ENCODE data around the gene NEO1.

NEO1 gene

DNA sequence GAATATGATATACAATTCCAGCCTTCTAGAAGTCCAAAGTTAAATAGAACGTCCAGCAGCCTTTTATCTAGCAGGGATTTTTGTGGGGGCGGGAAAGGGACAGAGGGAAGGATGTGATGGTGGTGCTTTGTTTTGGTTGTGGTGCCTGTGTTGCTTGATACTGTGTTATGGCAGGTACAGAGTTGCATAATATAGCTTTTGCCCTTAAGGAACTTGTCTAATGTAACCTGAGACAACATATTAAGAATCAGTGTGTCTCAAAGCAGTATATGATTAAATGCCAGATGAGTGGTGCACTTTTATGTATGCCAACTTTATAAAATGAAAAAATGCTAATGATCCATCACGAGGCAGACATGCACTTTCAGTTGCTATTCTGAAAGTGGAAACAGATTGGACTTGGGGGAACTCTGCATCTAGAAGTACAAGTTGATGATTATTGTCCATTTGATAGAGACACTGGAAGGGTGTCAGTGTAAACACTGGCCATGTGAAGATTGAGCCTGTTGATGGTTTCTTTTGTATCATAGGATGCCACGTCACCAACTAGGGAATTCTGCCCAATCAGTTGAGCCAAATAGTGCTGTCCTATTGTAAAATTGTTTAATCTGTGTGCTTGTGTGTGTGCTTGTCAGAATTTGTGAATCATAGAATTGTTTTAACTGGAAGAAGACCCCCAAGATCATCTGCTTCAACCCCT, 23.0 kb downstream of the NEO1 start:
- DNase-seq: no peak

DNA sequence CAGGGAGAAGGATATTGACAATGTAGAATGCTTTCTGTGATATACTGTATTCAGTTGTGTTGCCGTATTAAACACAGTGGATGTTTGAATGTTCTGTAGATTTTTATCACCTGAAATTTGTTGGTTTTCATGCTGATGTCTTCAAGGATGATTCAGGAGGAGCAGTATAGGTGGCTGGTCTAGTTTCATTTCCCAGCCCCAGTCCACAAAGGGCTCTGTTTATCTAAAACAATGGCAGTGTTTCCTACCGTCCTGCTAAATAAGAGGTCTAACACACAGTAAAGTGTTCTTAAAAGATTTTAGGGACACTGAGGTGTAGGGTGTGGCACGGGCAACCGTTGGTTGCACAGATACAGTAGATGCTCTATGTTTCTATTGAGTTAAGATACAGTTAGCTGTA, 26.0 kb downstream of the NEO1 start:
- DNase-seq: no peak

DNA sequence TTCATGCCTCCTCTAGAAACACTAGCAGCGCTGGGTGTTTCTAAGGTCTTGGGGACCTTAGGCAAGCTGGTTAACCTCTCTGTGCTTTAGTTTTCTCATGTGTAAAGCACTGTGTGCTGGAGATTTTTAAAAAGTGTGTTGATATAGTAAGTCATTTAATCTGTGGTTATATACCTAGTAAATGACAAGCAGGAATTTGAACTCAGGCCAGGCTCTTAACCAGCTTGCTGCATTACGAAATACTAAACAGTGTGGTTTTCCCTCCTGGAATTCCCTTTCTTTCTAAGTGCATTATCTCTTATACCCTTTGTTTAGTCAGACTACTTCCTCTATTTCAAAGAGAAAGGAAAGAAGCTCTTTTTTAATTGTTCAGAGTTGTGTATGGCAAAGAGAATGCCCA, 26.5 kb downstream of the NEO1 start:
- DNase-seq: peak in 1 of 2 experiments; percentile 46

DNA sequence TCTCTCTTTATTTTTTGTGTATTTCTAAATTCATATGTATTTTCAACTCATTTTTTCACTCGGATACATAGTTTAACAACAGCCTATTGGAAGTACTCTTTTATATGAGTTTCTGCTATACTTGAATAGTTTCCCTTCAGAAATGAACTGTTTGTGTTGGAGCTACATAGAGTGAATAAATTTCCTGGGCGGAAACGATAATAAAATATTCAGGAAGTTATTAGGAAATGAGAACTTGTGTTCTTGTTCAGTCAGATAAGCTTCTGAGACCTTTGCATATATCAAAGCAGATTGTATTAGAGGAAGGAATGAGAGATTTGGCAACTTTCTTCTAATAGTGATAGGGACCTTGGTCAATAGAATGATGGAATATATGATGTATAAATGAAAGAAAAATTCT, 27.3 kb downstream of the NEO1 start:
- DNase-seq: no peak

DNA sequence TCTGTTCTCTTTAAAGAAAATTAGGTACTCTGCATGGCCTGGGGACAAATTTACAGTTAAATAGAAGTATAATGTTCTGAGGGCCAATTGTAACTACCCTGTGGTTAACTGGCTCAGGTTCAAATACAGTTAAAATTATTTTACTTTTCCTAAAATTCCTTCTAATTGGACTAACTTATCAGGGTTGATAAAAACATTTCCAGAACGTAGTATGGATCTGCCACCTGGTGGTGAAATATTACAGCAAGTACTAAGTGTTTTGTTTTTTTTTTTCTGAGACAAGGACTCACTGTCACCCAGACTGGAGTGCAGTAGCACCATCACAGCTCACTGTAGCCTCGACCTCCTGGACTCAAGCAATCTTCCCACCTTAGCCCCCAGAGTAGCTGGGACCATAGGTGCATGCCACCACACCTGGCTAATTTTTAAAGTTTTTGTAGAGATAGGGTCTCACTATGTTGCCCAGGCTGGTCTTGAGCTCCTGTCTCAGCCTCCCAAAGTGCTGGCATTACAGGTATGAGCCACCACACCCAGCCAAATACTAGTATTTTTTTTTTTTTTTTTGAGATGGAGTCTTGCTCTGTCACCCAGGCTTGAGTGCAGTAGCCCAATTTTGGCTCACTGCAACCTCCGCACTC, 29.2 kb downstream of the NEO1 start:
- DNase-seq: peak; percentile 6 to 70

DNA sequence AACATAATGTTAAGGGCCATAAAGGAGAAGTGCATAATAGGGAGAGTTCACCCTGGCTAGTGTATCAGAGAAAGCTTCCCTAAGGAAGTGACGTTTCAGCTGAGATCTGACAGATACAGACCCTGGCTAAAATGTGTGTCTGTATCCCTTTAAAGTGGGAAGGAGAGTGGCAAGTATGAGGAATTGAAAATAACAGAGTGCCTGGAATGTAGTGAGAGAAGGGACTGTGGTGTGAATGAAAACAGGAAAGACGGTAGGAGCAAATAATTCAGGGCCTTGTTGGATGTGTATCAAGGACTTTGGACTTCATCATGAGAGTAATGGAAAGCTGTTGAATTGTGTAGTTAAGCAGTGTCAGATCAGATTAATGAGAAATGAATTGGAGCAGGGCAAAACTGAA, 30.5 kb downstream of the NEO1 start:
- no peak for DNase-seq

DNA sequence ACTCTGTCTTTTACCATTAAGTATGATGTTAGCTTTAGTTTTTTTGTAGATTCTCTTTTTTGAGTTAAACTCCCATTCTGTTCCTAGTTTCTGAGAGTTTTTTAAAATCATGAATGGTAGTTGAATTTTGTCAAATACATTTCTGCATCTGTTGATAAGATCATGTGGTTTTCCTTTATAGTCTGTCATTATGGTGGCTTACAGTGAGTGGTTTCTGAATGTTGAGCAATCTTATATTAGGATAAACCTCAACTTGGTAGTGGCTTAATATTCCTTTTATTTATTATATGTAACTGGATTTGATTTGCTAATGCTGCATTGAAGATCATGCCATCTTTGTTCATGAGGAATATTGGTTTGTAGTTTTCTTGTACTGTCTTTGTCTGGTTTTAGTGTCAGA, 34.8 kb downstream of the NEO1 start:
- DNase-seq: no peak

DNA sequence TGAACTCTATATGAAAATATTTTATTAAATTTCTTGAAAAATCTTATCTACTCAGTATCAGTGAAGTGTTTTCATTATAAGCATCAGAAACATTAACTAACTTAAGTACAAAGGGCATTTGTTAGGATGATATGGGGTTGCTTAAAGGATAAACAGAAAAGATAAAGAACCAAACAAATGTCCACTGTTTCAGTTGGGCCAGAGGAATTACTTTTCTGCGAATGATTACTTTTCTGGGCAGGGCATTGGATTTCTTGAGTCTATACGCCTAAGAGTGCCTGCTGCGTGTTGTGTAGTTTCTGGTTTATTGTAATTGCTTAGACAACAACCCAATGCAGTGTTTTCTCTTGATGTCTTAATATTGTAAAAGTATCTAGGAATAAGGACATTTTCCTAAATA, 52.8 kb downstream of the NEO1 start:
- no peak for DNase-seq

DNA sequence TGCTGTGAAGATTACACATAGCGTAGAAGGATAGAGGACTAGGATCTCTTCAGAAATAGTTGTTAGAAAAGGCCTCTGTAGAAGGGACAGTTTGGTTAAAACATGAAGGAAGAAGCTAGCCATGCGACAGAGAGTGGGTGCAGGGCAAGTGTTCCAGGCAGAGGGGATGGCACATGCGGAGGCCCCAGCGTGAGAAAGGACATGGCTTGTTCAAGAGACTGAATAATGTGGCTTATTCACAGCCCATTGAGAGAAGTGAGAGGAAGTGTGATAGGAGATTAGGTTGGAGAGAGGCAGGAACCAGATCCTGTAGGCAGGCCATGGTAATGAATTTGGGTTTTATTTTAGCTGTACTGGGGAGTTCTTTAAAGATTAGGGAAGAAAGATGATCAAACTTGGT, 56.4 kb downstream of the NEO1 start:
- DNase-seq: no peak

DNA sequence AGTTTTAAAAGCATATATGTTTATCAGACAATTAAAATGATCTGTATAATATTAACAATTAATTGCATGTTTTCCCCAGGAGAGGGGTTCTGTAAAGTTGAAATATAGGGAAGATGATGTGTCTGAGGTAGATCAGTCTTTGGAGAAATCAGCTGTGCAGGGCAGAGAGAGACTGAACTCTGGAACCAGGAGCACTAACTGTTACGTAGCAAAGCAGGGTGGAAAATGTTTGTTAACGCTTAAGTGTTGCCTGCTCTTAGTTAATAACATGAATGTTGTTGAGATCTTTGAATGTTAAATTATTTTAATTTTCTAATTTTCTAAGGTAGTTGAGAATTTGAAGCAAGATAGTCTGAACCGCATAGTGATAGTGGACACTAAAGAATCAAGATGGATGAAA, 57.5 kb downstream of the NEO1 start:
- DNase-seq: no peak

DNA sequence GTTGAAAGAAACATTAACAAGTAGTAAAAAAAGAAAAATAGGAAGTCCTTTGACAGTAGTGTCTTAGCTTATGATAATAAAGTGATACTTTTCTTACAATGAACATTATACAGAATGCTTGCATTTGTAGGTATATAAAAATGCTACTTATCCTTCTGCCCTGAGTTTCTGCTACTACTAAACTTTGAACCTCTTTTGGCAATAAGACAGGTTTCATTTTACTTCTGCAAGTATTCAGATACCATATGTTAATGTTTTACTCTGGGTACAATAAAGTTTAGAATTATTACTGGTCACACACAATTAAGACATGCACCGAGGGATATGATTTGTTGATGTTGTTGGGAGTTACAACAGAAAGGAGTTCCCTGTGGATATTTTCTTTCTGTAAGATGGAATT, 57.9 kb downstream of the NEO1 start:
- DNase-seq: no peak

DNA sequence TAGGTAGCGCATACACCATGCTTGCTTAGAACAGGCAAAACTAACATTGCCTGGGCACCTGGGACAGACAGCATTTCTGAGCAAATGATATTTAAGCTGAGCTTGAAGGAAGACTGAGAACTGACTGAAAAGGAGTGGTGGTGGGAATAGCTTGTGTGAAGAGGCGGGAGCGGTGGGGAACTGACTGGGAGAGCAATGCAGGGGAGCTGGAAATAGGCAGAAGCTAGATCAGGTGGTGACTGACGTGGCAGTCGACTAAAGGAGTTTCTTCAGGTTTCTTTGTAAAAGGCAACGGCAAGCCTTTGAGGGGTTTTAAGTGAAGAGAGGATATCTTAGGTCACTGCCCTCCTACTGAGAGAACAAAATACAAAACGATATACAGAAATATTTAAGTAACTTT, 61.8 kb downstream of the NEO1 start:
- DNase-seq: no peak

DNA sequence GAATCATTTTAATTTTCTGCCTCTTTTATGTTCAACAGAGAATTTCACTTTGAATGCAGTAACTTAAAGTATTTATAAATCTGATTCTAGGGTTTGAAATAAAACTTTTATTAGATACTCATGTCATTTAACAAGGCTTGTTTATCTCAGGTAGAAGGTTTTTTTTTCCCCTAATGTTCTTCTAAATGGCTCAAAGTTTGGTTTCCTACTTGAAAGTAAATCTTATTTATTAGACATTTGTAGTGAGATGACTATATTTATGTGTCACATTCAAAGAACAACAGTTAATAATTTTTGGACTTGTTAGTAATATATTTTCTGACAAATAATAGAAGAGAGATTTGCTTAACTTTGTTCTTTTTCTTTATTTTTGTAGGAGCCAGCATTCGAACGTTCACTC, 63.9 kb downstream of the NEO1 start:
- DNase-seq: no peak

DNA sequence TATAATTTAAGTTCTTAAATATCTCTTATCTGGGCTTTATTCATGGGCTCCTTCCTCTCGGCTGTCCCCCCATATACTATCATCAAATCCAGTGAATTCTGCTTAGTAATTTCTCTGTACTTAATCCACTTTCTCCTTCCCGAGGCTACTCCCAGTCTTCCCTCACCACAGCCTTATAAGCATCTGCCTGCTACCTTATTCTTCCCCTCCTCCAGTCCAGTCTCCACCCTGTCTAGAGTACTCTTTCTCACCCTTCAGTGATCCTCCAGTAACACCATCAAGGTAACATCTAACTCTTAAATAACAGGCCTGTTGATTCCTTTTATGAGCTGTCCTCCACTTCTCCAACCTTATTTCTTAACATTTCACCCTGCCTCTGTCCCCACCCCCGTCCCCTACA, 65.8 kb downstream of the NEO1 start:
- no peak for DNase-seq

DNA sequence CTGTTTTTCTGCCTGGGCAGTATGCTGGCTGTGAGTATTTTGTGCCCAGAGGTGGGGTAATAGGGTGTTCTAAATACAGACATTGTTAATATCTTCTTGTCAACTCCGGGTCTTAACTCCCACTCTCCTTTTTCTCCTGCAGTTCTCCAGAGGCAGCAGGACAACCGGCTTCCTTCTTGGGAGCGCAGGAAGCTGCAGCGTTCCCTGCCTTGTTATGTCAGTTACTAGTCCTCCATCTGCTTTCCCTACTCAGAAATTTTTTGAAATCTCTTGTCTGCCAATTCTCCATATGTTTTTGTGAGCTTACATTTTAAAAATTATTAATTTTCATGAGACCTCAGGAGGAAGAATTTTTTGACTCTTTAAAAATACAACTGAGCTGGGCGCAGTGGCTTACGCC, 67.2 kb downstream of the NEO1 start:
- DNase-seq: no peak

DNA sequence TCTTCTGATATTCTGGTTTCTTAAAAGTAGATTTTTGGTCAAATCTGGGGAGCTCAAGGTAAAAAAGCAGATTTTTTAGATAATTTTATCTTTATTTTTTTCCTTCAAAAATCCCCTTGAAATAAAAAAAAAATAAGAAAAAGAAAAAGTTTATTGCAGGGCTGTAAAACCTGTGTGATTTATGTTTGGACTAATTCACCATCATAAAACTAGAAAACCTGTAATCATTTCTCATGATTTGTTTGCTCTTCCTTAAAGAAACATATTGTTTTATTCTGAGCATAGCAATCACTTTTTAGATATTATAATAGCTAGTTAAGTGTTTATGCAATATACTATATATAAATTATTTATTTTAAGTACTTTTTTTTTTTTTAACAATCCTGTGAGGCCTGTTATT, 68.0 kb downstream of the NEO1 start:
- no peak for DNase-seq

DNA sequence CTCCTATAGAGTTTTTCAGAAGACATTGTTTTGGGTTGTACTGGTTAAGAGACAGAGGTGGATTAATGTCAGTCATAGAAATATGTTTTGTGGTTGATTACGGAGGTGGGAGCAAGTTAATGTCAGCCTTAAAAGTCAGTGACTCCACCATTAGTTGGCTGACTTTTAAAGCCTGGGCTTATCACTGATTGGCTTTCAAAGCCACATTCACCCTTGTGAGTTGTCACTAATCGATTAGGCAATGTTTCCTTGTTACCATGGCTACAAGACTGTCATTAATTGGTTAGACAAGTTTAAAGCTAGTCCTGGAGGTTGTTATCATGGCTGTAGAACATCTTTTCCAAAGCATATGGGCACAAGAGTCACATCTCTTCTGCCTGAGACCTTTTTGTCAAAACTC, 73.0 kb downstream of the NEO1 start:
- DNase-seq: no peak

DNA sequence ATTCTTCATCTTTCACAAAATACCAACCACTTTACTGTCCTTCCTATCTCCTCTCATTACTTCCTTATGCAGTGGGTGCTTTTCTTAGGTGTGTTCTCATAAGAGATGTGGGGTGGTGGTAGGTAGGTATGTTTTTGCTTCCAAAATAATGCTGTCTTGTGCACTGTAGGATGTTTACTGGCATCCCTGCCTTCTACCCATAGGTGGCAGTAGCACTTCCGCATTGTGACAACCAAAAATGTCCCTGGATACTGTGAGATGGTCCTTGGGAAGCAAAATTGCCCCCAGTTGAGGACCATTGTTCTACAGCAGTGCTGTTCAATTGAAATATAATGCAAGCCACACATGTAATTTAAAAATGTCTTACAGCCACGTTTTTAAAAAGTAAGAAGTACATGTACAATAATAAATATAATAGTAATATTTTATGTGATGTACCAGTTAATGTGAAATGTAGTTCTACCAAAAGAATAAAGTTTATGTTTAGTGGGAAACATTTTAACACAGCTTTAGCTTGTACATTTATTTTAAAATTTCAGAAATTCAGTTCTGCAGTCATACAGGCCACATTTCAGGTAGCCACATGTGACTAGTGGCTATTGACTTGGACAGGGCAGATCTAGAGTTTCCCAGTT, 75.2 kb downstream of the NEO1 start:
- peak in 1 of 2 experiments; percentile 52 for DNase-seq

DNA sequence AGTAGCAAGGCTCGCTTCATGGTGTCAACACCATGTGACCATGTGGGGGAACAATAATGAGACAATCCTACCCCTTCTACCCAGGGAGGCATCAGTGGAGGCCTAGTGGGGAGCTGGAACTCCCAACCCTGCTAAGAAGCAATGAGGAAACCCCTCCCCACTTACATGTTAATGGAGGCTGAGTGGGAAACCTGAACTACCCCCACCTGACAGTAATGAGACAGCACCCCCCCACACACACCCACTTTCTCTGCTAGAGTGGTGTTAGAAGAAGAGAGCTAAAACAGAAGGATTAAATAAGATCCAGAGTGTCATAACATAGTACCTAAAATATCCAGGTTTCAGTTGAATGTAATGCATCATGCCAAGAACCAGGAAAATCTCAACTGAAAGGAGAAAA, 78.6 kb downstream of the NEO1 start:
- no peak for DNase-seq

DNA sequence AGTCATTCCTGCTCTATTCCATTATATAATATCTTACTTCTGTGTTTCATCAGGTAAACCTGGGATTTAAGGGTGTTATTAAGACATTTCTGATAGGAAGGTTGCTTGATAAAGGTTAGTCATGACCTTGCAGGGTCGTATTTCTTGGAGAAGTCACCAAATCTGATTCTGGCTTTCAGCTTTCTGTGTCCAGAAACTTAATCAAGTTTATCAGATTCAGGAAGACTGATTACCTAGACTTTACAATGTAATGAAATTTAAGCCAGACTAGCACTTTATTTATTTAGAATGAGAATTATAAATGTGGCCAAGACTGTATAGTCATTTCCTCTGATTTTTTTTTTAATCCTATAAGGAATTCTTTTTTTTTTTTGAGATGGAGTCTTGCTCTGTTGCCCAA, 81.9 kb downstream of the NEO1 start:
- DNase-seq: no peak

DNA sequence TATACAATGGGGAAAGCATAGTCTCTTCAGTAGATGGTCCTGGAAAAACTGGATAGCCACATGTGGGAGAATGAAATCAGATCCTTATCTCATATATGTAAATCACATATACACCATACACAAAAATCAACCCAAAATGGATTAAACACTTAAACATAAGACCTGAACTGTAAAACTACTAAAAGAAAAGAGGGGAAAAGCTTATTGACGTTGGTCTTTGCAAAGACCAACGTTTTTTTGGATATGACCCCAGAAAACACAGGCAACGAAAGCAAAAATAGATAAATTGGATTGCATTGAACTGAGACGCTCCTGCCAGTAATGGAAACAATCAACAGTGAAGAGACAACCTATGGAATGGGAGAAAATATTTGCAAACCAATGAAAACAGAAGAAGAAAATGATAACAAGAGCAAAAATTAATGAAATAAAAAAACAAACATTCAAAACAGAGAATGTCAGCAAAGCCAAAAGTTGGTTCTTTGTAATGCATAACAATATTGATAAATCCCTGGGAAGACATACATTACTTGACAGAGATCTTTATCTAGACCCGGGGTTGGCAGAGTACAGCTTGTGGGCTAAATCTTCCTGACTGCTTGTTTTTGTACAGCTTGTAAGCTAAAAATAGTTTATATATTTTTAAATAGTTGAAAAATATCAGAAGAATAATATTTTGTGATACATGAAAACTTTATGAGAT, 86.9 kb downstream of the NEO1 start:
- no peak for DNase-seq

DNA sequence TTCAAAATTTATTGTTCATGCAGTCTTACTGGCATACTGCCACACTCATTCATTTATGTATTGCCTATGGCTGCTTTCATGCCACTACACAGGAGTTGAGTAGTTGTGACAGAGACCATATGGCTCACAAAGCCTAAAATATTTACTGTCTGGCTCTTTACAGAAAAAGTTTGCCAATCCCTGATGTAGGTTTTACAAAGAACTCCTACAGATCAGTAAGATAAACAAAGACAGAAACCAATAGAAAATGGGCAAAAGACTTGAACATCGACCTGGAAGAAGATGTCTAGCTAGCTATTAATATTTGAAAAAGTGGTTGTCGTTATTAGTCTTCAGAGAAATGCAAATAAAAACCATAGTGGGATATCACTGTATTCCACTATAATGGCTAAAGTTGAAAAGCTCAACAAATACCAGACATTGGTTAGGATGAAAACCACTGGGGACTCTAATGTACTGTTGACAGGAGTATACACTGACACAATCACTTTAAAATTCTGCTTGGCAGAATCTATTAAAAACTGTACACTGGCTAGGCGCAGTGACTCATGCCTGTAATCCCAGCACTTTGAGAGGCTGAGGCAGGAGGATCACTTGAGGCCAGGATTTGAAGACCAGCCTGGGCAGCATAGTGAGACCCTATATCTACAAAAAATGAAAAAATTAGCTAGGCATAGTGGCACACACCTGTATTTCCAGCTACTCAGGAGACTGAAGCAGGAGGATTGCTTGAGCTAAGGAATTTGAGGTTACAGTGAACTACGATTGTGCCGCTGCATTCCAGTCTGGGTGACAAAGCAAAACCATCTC, 87.7 kb downstream of the NEO1 start:
- DNase-seq: no peak
